Activated CD4-positive, alpha-beta memory T cell treated with anti-CD3 and anti-CD28 coated beads for 36 hours (primary cell): ENCODE results near the gene KCNK6. TPM values are rescaled to one million over a fixed set of nuclear protein-coding genes. Genes with fewer than 3 reads are reported as not detected.
A peak's percentile ranks its signal among the peaks of the same experiment; 100 is the strongest.

Source experiments
- CTCF ChIA-PET: fragments of 350-600 bp; sonication (Branson Sonifier 250); formaldehyde crosslinking; loops from one replicate; lab custom pipeline; 2021; ENCODE audit warnings: antibody characterized with exemption, inconsistent platforms; lab: Charles Lee
- POLR2A ChIA-PET: fragments of 350-600 bp; sonication (Branson Sonifier 250); formaldehyde crosslinking; loops from one replicate; lab custom pipeline; 2021; ENCODE audit warnings: antibody characterized with exemption; lab: Charles Lee
- DNase-seq: peaks from one replicate; pipeline ENCODE4 v3.0.0-alpha.2; 2020
- H3K27ac Mint-ChIP-seq: one replicate; pipeline ENCODE4 v1.8.0; 2021; ENCODE audit warnings: mixed read lengths
- H3K27me3 Mint-ChIP-seq: one replicate; pipeline ENCODE4 v1.8.0; 2021; ENCODE audit warnings: mixed read lengths
- H3K36me3 Mint-ChIP-seq: one replicate; pipeline ENCODE4 v1.8.0; 2021; ENCODE audit warnings: mixed read lengths
- H3K4me1 Mint-ChIP-seq: one replicate; pipeline ENCODE4 v1.8.0; 2021; ENCODE audit warnings: low read depth, mixed read lengths
- H3K4me3 Mint-ChIP-seq: one replicate; pipeline ENCODE4 v1.8.0; 2021; ENCODE audit warnings: mild to moderate bottlenecking, mixed read lengths
- H3K9me3 Mint-ChIP-seq: one replicate; pipeline ENCODE4 v1.8.0; 2021; ENCODE audit warnings: mixed read lengths
- intact Hi-C: fragments of 100-400 bp; cut with micrococcal nuclease; formaldehyde crosslinking; loops from one replicate; pipeline ENCODE4 v1.15.1; 2023
- total RNA-seq, 2 experiments: library from RNA; stranded (reverse); gene quantifications; one replicate each; pipeline ENCODE4 v1.2.3, GENCODE V29; 2021

The KCNK6 gene
- total RNA-seq, 2 experiments from 2014 or later, result 9.2 to 9.9 TPM

DNA sequence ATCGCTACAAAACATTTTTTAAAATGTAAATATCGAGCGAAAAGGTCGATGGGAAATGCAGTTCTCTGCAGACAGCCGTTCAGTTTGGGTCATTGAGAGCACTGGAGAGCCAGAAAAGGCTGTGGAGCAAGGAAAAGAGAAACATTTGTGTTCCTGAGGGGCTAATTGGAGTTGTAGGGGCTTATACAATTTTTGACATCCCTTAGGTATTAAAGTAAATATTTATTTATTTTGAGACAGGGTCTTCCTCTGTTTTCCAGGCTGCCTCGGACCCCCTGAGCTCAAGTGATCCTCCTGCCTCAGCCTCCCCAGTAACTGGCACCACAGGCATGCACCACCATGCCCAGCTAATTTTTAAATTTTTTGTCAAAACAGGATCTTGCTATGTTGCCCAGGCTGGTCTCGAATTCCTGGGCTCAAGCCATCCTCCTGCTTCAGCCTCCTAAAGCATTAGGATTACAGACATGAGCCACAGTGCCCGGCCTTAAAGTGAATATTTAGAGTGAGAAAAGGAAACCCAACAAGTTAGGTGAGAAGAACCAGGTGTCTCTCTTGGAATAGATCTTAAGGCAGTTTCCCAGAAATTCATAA lies 3.1 kb upstream of the KCNK6 start:
- intact Hi-C loops, result loop anchor here (1.0 to 5.0 kb wide), 7 partner anchors 20 to 539 kb away; partner anchors contain the start of genes GGN, PSMD8, SIPA1L3 and SPINT2
- ChIA-PET CTCF (interaction anchor here (1.2 kb wide), 1 partner anchor 82 kb away, joined by 3 read pairs; no protein-coding TSS in a partner anchor), POLR2A (no interaction called here)
- peak overlapping the region; percentile 83 for H3K4me3 Mint-ChIP-seq
- H3K27ac Mint-ChIP-seq, result peak overlapping the region; percentile 88
- H3K36me3 Mint-ChIP-seq, result no peaks in the 10 kb centered on the region
- H3K4me1 Mint-ChIP-seq, result peaks cover 44% of the 10 kb centered on the region
- no peak for DNase-seq
- H3K27me3 Mint-ChIP-seq, result no peaks in the 10 kb centered on the region
- no peaks in the 10 kb centered on the region for H3K9me3 Mint-ChIP-seq

DNA sequence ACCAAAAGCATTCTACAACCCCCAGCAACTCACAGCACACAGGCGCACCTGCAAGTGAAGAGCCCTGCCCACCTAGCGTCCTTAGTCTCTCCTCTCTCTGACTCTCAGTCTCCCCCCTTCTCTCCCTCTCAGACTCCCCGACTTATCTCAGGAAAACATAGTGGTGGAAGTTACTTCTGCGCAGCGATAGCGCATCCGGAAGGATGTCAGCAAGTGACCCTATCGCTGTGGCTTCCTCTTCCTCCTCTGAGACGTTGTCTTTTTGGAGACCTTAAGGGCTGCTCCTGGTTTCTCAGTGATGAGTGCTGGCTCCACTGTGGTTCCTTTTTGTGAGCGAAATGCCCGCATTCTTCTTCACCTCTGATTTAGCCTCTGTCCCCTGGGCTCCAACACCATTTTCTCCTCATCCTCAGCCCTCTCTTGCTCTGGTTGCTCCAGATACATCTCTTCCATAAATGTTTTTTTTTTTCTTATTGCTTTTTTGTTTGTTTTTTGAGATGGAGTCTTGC lies 2.5 kb upstream of the KCNK6 start:
- CTCF ChIA-PET, result interaction anchor here (0.7 to 2.9 kb wide), 3 partner anchors 56 to 83 kb away, joined by 3 to 17 read pairs (median 3); no protein-coding TSS in a partner anchor
- intact Hi-C loops, result loop anchor here (5.0 kb wide), 3 partner anchors 70 to 540 kb away; partner anchors contain the start of genes GGN, SIPA1L3, SPRED3 and WDR87

DNA sequence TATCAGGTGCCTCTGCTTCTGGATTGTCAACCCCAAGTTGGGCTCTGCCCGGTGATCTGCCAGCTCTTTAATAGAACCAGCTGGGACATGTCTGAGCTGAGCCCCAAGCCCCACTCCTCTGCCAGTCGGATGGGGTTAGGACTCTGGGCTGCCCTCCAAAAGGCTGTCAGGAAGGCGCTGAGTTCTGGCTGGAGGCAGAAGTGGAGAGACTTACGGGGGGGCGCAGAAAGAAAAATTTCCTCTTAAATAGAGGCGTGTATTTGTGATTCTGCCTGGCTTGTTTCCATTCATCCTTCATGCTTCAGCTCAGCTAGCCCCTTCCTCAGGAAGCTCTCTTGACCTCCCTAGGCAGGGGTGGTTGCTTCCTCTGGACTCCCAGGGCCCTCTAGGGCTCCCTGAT lies 985 bp upstream of the KCNK6 start:
- Mint-ChIP-seq H3K36me3 (no peaks in the 10 kb centered on the region), H3K4me1 (peaks cover 44% of the 10 kb centered on the region), H3K4me3 (peak overlapping the region; percentile 79), H3K27me3 (no peaks in the 10 kb centered on the region), H3K9me3 (no peaks in the 10 kb centered on the region), H3K27ac (no peak overlapping the region)
- intact Hi-C loops, result loop anchor here (5.0 kb wide), 3 partner anchors 69 to 541 kb away; partner anchors contain the start of genes GGN, SIPA1L3, SPRED3 and WDR87
- no peak for DNase-seq
- ChIA-PET CTCF (interaction anchor here (0.6 to 2.9 kb wide), 5 partner anchors 17 to 106 kb away, joined by 3 to 17 read pairs (median 4); partner anchors contain the start of genes CATSPERG and PSMD8), POLR2A (interaction anchor here (1.1 to 1.3 kb wide), 2 partner anchors 17 to 54 kb away, joined by 3 read pairs; partner anchors contain the start of genes CATSPERG and SPINT2)

More for the DNA sequence above, 2.5 kb upstream of the KCNK6 start:
- peak overlapping the region; percentile 88 for H3K27ac Mint-ChIP-seq
- H3K36me3 Mint-ChIP-seq, result no peaks in the 10 kb centered on the region
- POLR2A ChIA-PET, result interaction anchor here (0.7 kb wide), 1 partner anchor 54 kb away, joined by 3 read pairs; no protein-coding TSS in a partner anchor
- H3K4me3 Mint-ChIP-seq, result peak overlapping the region; percentile 83
- peaks cover 49% of the 10 kb centered on the region for H3K4me1 Mint-ChIP-seq
- peak; percentile 50 for DNase-seq
- no peaks in the 10 kb centered on the region for H3K9me3 Mint-ChIP-seq
- no peaks in the 10 kb centered on the region for H3K27me3 Mint-ChIP-seq

DNA sequence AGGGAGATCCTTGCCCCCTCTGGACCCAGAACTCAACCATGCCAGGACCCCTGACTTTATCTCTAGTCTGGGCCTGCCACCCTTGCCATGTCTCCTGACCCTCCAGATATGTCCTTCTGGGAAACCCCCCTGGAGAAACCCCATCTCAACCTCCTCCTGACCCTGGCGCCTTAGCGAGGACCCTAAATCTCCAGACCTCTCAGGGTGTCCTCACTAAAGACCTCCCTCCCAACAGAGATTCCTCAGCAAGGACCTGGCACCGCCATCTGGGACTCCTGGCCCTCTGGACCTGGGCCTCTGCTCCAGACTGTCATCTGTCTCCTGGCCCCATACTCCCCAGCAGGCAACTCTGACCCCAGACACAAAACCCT lies 1.3 kb downstream of the KCNK6 start:
- peak overlapping the region; percentile 79 for H3K4me3 Mint-ChIP-seq
- ChIA-PET CTCF (interaction anchor here (0.6 to 1.4 kb wide), 3 partner anchors 11 to 179 kb away, joined by 3 to 4 read pairs (median 4); no protein-coding TSS in a partner anchor), POLR2A (no interaction called here)
- H3K4me1 Mint-ChIP-seq, result peaks cover 38% of the 10 kb centered on the region
- no peak overlapping the region for H3K27ac Mint-ChIP-seq
- H3K9me3 Mint-ChIP-seq, result no peaks in the 10 kb centered on the region
- H3K27me3 Mint-ChIP-seq, result no peaks in the 10 kb centered on the region
- no peak for DNase-seq
- intact Hi-C loops, result no loop called here
- H3K36me3 Mint-ChIP-seq, result peaks cover 2% of the 10 kb centered on the region

DNA sequence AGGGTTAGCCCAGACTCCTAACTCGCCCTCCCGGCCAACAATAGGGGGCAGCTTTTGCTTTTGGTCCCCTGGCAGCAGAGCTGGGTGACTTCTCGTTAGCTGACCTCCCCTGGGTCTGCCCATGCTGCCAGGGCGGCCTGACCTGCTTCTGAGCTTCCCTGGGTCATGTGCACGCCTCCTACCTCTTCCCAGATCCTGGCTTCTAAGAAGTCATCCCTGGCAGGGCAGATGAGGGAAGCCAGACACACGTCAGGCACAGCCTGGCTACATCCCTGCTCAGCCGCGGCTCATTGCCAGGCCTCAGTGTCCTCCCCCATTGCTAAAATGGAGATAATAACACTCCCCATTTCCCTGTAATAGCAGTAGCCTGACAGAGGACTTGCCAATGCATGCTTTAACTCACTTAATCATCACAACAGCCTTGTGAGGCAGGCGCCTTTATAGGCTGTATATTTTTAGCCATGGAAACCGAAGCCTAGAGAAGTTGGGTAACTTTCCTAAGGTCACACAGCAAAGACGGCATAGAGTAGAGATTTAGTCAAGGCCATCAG lies 2.1 kb downstream of the KCNK6 start:
- H3K27me3 Mint-ChIP-seq, result no peaks in the 10 kb centered on the region
- peak overlapping the region; percentile 79 for H3K4me3 Mint-ChIP-seq
- CTCF ChIA-PET, result no interaction called here
- no peak overlapping the region for H3K27ac Mint-ChIP-seq
- no peaks in the 10 kb centered on the region for H3K9me3 Mint-ChIP-seq
- no peak for DNase-seq
- H3K4me1 Mint-ChIP-seq, result peaks cover 34% of the 10 kb centered on the region
- intact Hi-C loops, result no loop called here
- POLR2A ChIA-PET, result no interaction called here
- H3K36me3 Mint-ChIP-seq, result peaks cover 5% of the 10 kb centered on the region

DNA sequence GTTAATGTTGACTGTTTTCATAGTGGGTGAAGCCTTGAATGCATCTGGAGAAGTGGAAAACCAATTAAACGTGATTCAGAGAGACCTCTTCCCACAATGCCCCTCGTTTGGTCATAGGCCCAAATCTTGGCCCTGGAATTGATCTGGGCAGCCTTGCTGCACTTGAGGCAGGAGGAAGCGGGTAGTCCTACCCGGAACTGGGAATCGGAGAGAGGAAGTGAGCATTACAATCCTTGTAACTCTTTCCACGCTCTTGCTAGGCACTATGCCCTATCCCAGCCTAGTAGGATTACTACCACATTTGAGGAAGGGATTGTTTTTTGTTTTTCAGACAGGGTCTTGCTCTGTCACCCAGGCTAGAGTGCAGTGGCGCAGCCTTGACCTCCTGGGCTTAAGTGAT lies 3.6 kb downstream of the KCNK6 start:
- no peak overlapping the region for H3K4me3 Mint-ChIP-seq
- peaks cover 19% of the 10 kb centered on the region for H3K36me3 Mint-ChIP-seq
- H3K27me3 Mint-ChIP-seq, result no peaks in the 10 kb centered on the region
- ChIA-PET POLR2A (no interaction called here), CTCF (no interaction called here)
- DNase-seq, result no peak
- H3K4me1 Mint-ChIP-seq, result peaks cover 25% of the 10 kb centered on the region
- H3K27ac Mint-ChIP-seq, result no peak overlapping the region
- intact Hi-C loops, result no loop called here
- H3K9me3 Mint-ChIP-seq, result no peaks in the 10 kb centered on the region

DNA sequence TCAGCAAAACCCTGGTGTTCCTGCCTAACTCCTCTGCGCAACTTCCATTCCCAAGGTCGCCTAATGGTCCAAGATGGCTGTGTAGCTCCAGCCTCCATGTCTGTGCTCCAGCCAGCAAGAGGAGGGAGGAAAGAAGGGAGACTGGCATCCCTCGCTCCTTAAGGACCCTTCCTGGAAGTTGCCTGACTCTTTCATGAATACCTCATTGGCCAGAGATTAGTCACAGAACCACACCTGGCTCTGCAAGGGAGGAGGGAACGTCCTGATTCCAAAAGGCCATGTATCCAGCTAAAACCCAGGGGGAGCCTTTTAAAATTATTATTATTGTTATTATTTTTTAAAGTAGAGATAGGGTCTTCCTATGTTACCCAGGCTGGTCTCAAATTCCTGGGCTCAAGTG lies 4.8 kb downstream of the KCNK6 start:
- intact Hi-C loops, result no loop called here
- peaks cover 20% of the 10 kb centered on the region for H3K36me3 Mint-ChIP-seq
- CTCF ChIA-PET, result no interaction called here
- no peak overlapping the region for H3K4me3 Mint-ChIP-seq
- no peaks in the 10 kb centered on the region for H3K9me3 Mint-ChIP-seq
- DNase-seq, result no peak
- POLR2A ChIA-PET, result no interaction called here
- H3K27ac Mint-ChIP-seq, result no peak overlapping the region
- H3K27me3 Mint-ChIP-seq, result no peaks in the 10 kb centered on the region
- peaks cover 15% of the 10 kb centered on the region for H3K4me1 Mint-ChIP-seq

DNA sequence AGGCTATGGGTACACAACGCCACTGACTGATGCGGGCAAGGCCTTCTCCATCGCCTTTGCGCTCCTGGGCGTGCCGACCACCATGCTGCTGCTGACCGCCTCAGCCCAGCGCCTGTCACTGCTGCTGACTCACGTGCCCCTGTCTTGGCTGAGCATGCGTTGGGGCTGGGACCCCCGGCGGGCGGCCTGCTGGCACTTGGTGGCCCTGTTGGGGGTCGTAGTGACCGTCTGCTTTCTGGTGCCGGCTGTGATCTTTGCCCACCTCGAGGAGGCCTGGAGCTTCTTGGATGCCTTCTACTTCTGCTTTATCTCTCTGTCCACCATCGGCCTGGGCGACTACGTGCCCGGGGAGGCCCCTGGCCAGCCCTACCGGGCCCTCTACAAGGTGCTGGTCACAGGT lies 6.9 kb downstream of the KCNK6 start:
- no peak overlapping the region for H3K27ac Mint-ChIP-seq
- no peak for DNase-seq
- peaks cover 24% of the 10 kb centered on the region for H3K36me3 Mint-ChIP-seq
- peaks cover 7% of the 10 kb centered on the region for H3K4me1 Mint-ChIP-seq
- ChIA-PET CTCF (interaction anchor here (1.2 kb wide), 1 partner anchor 82 kb away, joined by 3 read pairs; no protein-coding TSS in a partner anchor), POLR2A (no interaction called here)
- no peak overlapping the region for H3K4me3 Mint-ChIP-seq
- no peaks in the 10 kb centered on the region for H3K27me3 Mint-ChIP-seq
- H3K9me3 Mint-ChIP-seq, result no peaks in the 10 kb centered on the region
- intact Hi-C loops, result no loop called here

DNA sequence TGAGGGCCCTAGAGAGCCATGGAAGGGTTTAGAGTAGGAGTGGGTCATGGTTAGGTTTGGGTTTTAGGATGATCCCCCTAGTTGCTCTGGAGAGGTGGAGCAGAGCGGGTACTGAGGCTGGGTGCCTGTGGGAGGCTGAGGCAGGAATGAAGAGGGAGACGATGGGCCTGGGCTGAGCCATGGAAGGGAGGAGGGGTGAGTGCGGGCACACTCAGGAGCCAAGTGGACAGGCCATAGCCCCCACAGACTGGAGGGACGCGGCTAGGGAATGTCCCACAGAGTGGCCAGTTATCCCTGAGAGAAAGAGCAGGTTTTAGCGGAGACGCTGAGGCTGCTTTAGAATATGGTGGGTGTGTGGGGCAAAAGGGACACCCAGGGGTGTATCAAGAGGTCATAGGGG lies 10.0 kb downstream of the KCNK6 start:
- H3K36me3 Mint-ChIP-seq, result peaks cover 24% of the 10 kb centered on the region
- CTCF ChIA-PET, result interaction anchor here (1.0 kb wide), 1 partner anchor 15 kb away, joined by 3 read pairs; no protein-coding TSS in a partner anchor

DNA sequence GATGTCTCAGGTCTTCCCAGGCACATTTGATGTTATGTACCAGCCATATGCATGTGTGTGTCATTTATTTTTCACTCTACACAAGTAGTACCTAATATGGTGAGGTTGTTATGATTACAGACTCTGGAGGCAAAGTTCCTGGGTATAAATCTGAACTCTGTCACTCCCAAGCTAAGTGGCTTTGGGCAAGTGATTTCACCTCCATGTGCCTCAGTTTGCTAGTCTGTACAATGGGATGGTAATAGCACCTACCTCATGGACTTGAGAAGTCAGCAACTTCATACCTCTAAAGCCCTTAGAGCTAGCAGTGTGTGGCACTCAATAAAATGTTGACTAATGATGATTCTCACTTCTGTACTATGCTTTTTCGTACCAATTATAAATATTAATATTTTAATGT lies 12.1 kb downstream of the KCNK6 start:
- peaks cover 19% of the 10 kb centered on the region for H3K36me3 Mint-ChIP-seq
- intact Hi-C loops, result no loop called here
- no peaks in the 10 kb centered on the region for H3K9me3 Mint-ChIP-seq
- DNase-seq, result no peak
- H3K27ac Mint-ChIP-seq, result no peak overlapping the region
- CTCF ChIA-PET, result interaction anchor here (1.2 to 2.2 kb wide), 3 partner anchors 11 to 97 kb away, joined by 4 to 15 read pairs (median 9); no protein-coding TSS in a partner anchor
- H3K4me3 Mint-ChIP-seq, result no peak overlapping the region
- no peaks in the 10 kb centered on the region for H3K4me1 Mint-ChIP-seq
- POLR2A ChIA-PET, result no interaction called here
- no peaks in the 10 kb centered on the region for H3K27me3 Mint-ChIP-seq

More for the DNA sequence above, 10.0 kb downstream of the KCNK6 start:
- no peak overlapping the region for H3K27ac Mint-ChIP-seq
- no peak for DNase-seq
- no peaks in the 10 kb centered on the region for H3K27me3 Mint-ChIP-seq
- POLR2A ChIA-PET, result no interaction called here
- intact Hi-C loops, result no loop called here
- H3K4me1 Mint-ChIP-seq, result no peaks in the 10 kb centered on the region
- H3K4me3 Mint-ChIP-seq, result no peak overlapping the region
- H3K9me3 Mint-ChIP-seq, result no peaks in the 10 kb centered on the region

DNA sequence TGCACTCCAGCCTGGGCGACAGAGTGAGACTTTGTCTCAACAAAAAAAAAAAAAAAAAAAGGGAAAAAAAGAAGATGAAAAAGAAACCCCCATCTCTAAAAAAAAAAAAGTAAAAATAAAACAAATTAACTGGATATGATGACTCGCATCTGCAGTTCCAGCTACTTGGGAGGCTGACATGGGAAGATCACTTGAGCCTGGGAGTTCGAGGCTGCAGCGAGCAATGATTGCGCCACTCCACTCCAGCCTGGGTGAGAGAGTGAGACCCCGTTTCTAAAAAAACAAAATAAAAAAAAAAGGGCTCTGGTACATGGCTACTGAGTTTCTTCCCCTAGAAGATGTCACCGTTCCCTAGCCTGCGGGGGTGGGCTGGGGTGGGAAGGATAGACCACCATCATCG lies 13.6 kb downstream of the KCNK6 start:
- POLR2A ChIA-PET, result no interaction called here
- Mint-ChIP-seq H3K36me3 (peaks cover 5% of the 10 kb centered on the region), H3K27ac (no peak overlapping the region), H3K4me1 (peaks cover 6% of the 10 kb centered on the region), H3K4me3 (no peak overlapping the region), H3K27me3 (no peaks in the 10 kb centered on the region), H3K9me3 (no peaks in the 10 kb centered on the region)
- CTCF ChIA-PET, result interaction anchor here (1.0 to 3.9 kb wide), 3 partner anchors 91 to 435 kb away, joined by 3 to 47 read pairs (median 12); no protein-coding TSS in a partner anchor
- no peak for DNase-seq
- intact Hi-C loops, result no loop called here
